Measurements from ENCODE around the gene C4orf54. TPM values are rescaled to one million over a fixed set of nuclear protein-coding genes. Genes with fewer than 3 reads are reported as not detected.

C4orf54 gene
- total RNA-seq, 5 donors from 2014 or later (not counting 1 experiment from before 2014, with no cell fraction given) = not detected

DNA sequence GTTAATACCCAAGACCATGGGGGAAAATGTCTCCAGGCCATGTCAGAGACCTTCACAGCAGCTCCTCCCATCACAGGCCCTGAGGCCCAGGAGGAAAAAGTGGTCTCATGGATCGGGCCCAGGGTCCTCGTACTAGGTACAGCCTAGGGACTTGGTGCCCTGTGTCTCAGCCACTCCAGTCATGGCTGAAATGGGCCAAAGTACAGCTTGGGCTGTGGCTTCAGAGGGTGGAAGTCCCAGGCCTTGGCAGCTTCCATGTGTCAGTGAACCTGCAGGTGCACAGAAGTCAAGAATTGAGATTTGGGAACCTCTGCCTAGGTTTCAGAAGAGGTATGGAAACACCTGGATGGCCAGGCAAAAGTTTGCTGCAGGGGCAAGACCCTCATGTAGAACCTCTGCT lies 27.6 kb upstream of the C4orf54 start:
- ChIA-PET POLR2A (no interaction called here), CTCF (no interaction called here)
- no peak for DNase-seq
- Mint-ChIP-seq H3K36me3 (no peaks in the 10 kb centered on the region), H3K4me1 (no peaks in the 10 kb centered on the region), H3K27ac (no peak overlapping the region), H3K4me3 (no peak overlapping the region), H3K27me3 (peaks cover 5 to 21% of the 10 kb centered on the region in 2 donors), H3K9me3 (peaks cover 3 to 4% (median 3%) of the 10 kb centered on the region in 3 donors)
- Histone ChIP-seq H3K36me3 (ENCODE audit: control insufficient read depth in 2 of 2, extremely low read depth in 1 of 2, insufficient read depth in 1 of 2, low read length in 1 of 2) (no peaks in the 10 kb centered on the region), H3K4me3 (ENCODE audit: control insufficient read depth in 1 of 2, extremely low read depth in 1 of 2, low read length in 1 of 2) (no peak overlapping the region), H3K4me1 (ENCODE audit: control insufficient read depth in 1 of 2, extremely low read depth in 1 of 2, insufficient read depth in 2 of 2, low read length in 2 of 2) (no peaks in the 10 kb centered on the region), H3K27me3 (replicated peaks in 1 of 2; ENCODE audit: control insufficient read depth in 2 of 2, extremely low read depth in 1 of 2, insufficient read depth in 2 of 2, low read length in 1 of 2) (peaks cover 0 to 10% of the 10 kb centered on the region in 2 experiments), H3K9me3 (no peaks in the 10 kb centered on the region), H3K27ac (ENCODE audit: low read length) (no peak overlapping the region)
- WGBS (ENCODE audit: insufficient coverage) = 53% methylated on average over 2 of the region's 2 CpGs
- no peak for ATAC-seq (replicated peaks in 1 of 4)

DNA sequence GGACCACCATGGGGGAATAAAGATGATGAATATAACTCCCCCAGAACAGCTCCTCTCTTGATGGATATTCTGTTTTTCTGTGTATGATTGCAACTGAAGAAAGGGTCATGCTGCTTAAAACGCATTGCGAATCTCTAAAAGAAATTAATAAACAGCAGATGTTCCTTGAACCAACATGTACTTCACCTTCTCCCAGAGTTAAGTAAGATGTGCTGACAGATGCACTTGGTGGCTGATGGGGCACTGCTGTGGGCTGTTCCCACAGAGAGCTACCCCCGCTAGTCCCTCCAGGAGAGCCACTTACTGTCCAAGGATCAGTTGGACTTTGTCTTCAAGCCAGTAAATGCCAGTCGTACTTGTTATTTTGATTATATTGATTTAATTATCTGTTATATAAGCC lies 26.3 kb upstream of the C4orf54 start:
- Histone ChIP-seq H3K36me3 (ENCODE audit: control insufficient read depth in 2 of 2, extremely low read depth in 1 of 2, insufficient read depth in 1 of 2, low read length in 1 of 2) (no peaks in the 10 kb centered on the region), H3K4me1 (ENCODE audit: control insufficient read depth in 1 of 2, extremely low read depth in 1 of 2, insufficient read depth in 2 of 2, low read length in 2 of 2) (no peaks in the 10 kb centered on the region), H3K9me3 (no peaks in the 10 kb centered on the region), H3K27me3 (replicated peaks in 1 of 2; ENCODE audit: control insufficient read depth in 2 of 2, extremely low read depth in 1 of 2, insufficient read depth in 2 of 2, low read length in 1 of 2) (peaks cover 0 to 10% of the 10 kb centered on the region in 2 experiments), H3K27ac (ENCODE audit: low read length) (no peak overlapping the region), H3K4me3 (ENCODE audit: control insufficient read depth in 1 of 2, extremely low read depth in 1 of 2, low read length in 1 of 2) (no peak overlapping the region)
- Mint-ChIP-seq H3K36me3 (no peaks in the 10 kb centered on the region), H3K4me1 (no peaks in the 10 kb centered on the region), H3K27ac (no peak overlapping the region), H3K4me3 (no peak overlapping the region), H3K27me3 (peaks cover 5 to 21% of the 10 kb centered on the region in 2 donors), H3K9me3 (no peaks in the 10 kb centered on the region)
- ChIA-PET CTCF (no interaction called here), POLR2A (no interaction called here)
- ATAC-seq (replicated peaks in 1 of 4) (no peak), DNase-seq (no peak)
- 80% methylated on average over 1 of the region's 4 CpGs for WGBS (ENCODE audit: insufficient coverage)

DNA sequence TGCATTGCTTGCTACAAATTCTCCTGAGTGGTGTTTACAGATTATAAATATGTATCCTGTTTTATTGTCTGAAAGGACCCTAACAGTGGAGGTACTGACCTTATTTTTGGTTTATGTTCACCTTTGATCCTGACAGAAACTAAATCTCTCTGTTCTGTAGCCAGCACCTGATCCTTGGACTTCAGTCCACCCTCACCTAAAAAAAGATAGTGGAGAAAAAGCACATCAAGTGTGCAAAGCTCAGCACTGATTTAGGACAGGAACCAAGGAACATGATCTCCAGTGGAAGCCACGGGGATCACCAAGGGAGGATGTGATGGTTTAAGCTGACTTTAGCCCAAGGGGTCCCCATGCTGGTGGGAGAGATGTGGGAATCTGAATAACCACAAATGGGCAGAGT lies 22.3 kb upstream of the C4orf54 start:
- Mint-ChIP-seq H3K9me3 (peaks cover 0 to 7% (median 0%) of the 10 kb centered on the region in 3 donors), H3K27me3 (peaks cover 9 to 21% of the 10 kb centered on the region in 2 donors), H3K4me1 (no peaks in the 10 kb centered on the region), H3K27ac (no peak overlapping the region), H3K4me3 (no peak overlapping the region), H3K36me3 (no peaks in the 10 kb centered on the region)
- DNase-seq (no peak), ATAC-seq (replicated peaks in 1 of 4) (no peak)
- Histone ChIP-seq H3K27ac (ENCODE audit: low read length) (no peak overlapping the region), H3K9me3 (no peaks in the 10 kb centered on the region), H3K4me1 (ENCODE audit: control insufficient read depth in 1 of 2, extremely low read depth in 1 of 2, insufficient read depth in 2 of 2, low read length in 2 of 2) (no peaks in the 10 kb centered on the region), H3K27me3 (replicated peaks in 1 of 2; ENCODE audit: control insufficient read depth in 2 of 2, extremely low read depth in 1 of 2, insufficient read depth in 2 of 2, low read length in 1 of 2) (peaks cover 0 to 4% of the 10 kb centered on the region in 2 experiments), H3K36me3 (ENCODE audit: control insufficient read depth in 2 of 2, extremely low read depth in 1 of 2, insufficient read depth in 1 of 2, low read length in 1 of 2) (no peaks in the 10 kb centered on the region), H3K4me3 (ENCODE audit: control insufficient read depth in 1 of 2, extremely low read depth in 1 of 2, low read length in 1 of 2) (no peak overlapping the region)
- 83% methylated on average over 1 of the region's 1 CpG for WGBS (ENCODE audit: insufficient coverage)
- ChIA-PET POLR2A (no interaction called here), CTCF (no interaction called here)

DNA sequence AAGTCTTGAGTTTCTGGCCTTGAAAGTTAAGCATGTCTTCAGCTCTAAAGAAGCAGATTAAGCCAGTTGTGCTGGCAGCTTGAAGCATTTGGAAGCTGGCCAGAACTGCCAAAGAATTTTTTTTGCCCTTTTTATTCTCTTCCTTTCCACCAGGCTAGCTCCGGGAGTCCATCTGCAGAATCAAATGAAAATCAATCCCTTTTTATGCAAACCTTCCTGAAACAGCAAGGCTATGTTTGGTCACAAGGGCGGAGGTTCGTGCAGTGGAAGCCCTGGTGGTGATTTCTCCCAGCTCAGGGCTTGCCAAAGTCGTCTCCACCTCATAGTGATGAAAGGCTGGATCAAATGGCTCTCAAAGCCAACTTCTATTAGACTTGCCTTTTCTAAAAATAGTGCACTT lies 21.6 kb upstream of the C4orf54 start:
- peaks cover 0 to 4% of the 10 kb centered on the region in 2 experiments for H3K27me3 ChIP-seq (replicated peaks in 1 of 2; ENCODE audit: control insufficient read depth in 2 of 2, extremely low read depth in 1 of 2, insufficient read depth in 2 of 2, low read length in 1 of 2)
- Mint-ChIP-seq H3K36me3 (no peaks in the 10 kb centered on the region), H3K4me3 (no peak overlapping the region), H3K27me3 (peaks cover 11 to 18% of the 10 kb centered on the region in 2 donors), H3K9me3 (peaks cover 0 to 7% (median 0%) of the 10 kb centered on the region in 3 donors), H3K27ac (no peak overlapping the region), H3K4me1 (no peaks in the 10 kb centered on the region)
- H3K9me3 ChIP-seq = no peaks in the 10 kb centered on the region
- WGBS (ENCODE audit: insufficient coverage) = 81% methylated on average over 2 of the region's 4 CpGs
- H3K36me3 ChIP-seq (ENCODE audit: control insufficient read depth in 2 of 2, extremely low read depth in 1 of 2, insufficient read depth in 1 of 2, low read length in 1 of 2) = no peaks in the 10 kb centered on the region
- POLR2A ChIA-PET = no interaction called here
- CTCF ChIA-PET = no interaction called here
- no peak for DNase-seq
- no peaks in the 10 kb centered on the region for H3K4me1 ChIP-seq (ENCODE audit: control insufficient read depth in 1 of 2, extremely low read depth in 1 of 2, insufficient read depth in 2 of 2, low read length in 2 of 2)
- no peak overlapping the region for H3K27ac ChIP-seq (ENCODE audit: low read length)
- H3K4me3 ChIP-seq (ENCODE audit: control insufficient read depth in 1 of 2, extremely low read depth in 1 of 2, low read length in 1 of 2) = no peak overlapping the region
- ATAC-seq (replicated peaks in 1 of 4) = no peak

DNA sequence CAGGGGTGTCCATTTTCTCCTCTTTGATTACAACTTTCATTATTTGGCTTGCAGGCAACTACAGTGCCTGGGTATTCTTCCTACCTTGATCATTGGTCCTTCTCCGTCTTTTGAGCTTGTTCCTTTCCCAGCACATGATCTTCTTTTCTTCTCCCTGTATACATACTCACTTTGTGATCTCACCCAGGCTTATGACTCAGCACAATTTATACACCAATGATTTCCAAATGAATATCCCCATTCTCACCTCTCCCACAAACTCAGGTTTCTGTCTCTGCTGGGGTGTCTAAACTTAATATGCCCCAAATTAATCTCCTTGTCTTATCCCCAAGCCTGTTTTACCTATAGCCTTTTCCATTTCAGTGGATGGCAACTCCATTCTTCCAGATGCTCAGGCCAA lies 19.5 kb upstream of the C4orf54 start:
- no peak for DNase-seq
- Histone ChIP-seq H3K4me3 (ENCODE audit: control insufficient read depth in 1 of 2, extremely low read depth in 1 of 2, low read length in 1 of 2) (no peak overlapping the region), H3K27me3 (replicated peaks in 1 of 2; ENCODE audit: control insufficient read depth in 2 of 2, extremely low read depth in 1 of 2, insufficient read depth in 2 of 2, low read length in 1 of 2) (no peaks in the 10 kb centered on the region), H3K27ac (ENCODE audit: low read length) (no peak overlapping the region), H3K9me3 (no peaks in the 10 kb centered on the region), H3K36me3 (ENCODE audit: control insufficient read depth in 2 of 2, extremely low read depth in 1 of 2, insufficient read depth in 1 of 2, low read length in 1 of 2) (no peaks in the 10 kb centered on the region), H3K4me1 (ENCODE audit: control insufficient read depth in 1 of 2, extremely low read depth in 1 of 2, insufficient read depth in 2 of 2, low read length in 2 of 2) (no peaks in the 10 kb centered on the region)
- POLR2A ChIA-PET = no interaction called here
- WGBS (ENCODE audit: insufficient coverage) = 67% methylated on average over 1 of the region's 1 CpG
- Mint-ChIP-seq H3K4me3 (no peak overlapping the region), H3K36me3 (no peaks in the 10 kb centered on the region), H3K27me3 (peaks cover 9 to 15% of the 10 kb centered on the region in 2 donors), H3K4me1 (no peaks in the 10 kb centered on the region), H3K27ac (no peak overlapping the region), H3K9me3 (peaks cover 14 to 16% (median 15%) of the 10 kb centered on the region in 3 donors)
- ATAC-seq (replicated peaks in 1 of 4) = no peak
- CTCF ChIA-PET = interaction anchor here in 1 of 2 donors (0.6 kb wide), 1 partner anchor 924 kb away, joined by 4 read pairs; no protein-coding TSS in a partner anchor

DNA sequence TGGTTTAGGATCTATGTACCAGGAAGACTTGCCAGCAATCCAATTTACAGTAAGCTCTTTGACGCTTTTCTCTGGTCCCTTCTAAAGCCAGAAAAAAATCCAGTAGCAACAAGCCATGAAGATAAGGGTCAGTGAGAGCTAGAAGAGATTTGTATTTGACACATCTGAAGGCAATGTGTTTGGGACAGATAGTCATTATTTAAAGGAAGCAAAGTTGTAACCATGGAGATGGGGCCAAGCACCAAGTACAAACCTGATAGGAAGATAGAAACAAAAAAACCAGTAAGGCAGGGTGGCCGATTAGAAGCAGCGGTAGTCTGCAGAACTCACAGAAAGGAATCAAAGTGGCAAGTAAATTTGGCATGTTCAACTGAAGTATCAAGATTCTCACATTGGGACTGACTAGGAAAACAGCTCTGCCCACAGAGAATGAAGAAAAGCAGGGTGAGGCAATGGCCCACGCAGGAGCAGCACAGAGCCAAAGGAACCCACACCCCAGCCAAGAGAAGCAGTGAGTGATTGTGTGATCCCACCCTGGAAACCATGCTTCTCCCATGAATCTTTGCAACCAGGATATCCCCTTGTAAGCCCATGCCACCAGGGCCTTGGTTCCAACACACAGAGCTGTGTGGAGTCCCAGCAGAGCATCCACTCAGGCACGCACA lies 12.9 kb upstream of the C4orf54 start:
- H3K4me1 ChIP-seq (ENCODE audit: control insufficient read depth in 1 of 2, extremely low read depth in 1 of 2, insufficient read depth in 2 of 2, low read length in 2 of 2) = no peaks in the 10 kb centered on the region
- DNase-seq = no peak
- H3K36me3 ChIP-seq (ENCODE audit: control insufficient read depth in 2 of 2, extremely low read depth in 1 of 2, insufficient read depth in 1 of 2, low read length in 1 of 2) = no peaks in the 10 kb centered on the region
- no peaks in the 10 kb centered on the region for H3K27me3 ChIP-seq (replicated peaks in 1 of 2; ENCODE audit: control insufficient read depth in 2 of 2, extremely low read depth in 1 of 2, insufficient read depth in 2 of 2, low read length in 1 of 2)
- H3K27ac ChIP-seq (ENCODE audit: low read length) = no peak overlapping the region
- Mint-ChIP-seq H3K4me1 (no peaks in the 10 kb centered on the region), H3K9me3 (peaks cover 15 to 29% (median 19%) of the 10 kb centered on the region in 3 donors), H3K27ac (no peak overlapping the region), H3K4me3 (no peak overlapping the region), H3K27me3 (peaks cover 9 to 18% of the 10 kb centered on the region in 2 donors), H3K36me3 (no peaks in the 10 kb centered on the region)
- 94% methylated on average over 4 of the region's 5 CpGs for WGBS (ENCODE audit: insufficient coverage)
- ChIA-PET CTCF (interaction anchor here in 1 of 2 donors (0.5 kb wide), 1 partner anchor 1228 kb away, joined by 7 read pairs; no protein-coding TSS in a partner anchor), POLR2A (no interaction called here)
- H3K4me3 ChIP-seq (ENCODE audit: control insufficient read depth in 1 of 2, extremely low read depth in 1 of 2, low read length in 1 of 2) = no peak overlapping the region
- no peak for ATAC-seq (replicated peaks in 1 of 4)
- no peaks in the 10 kb centered on the region for H3K9me3 ChIP-seq
